Stimulated activated effector memory CD8-positive, alpha-beta T cell treated with anti-CD3 and anti-CD28 coated beads, Interleukin-12 subunit alpha, Interleukin-12 subunit beta, amount 100 ng/mL, for 72 hours (primary cell): Measurements from ENCODE around the gene VDAC1.
"Not testable (repeated sequence)": the region's sequence is repeated elsewhere in the genome, so short reads cannot be mapped to it uniquely, and the experiment has no call there.

Experiments
- ATAC-seq: fragments of 150-1000 bp; cut with Tn5 transposase; 2 replicates; pipeline ENCODE4 v1.10.0; 2021
- DNase-seq, 2 donors: peaks; one replicate each; pipeline ENCODE4 v3.0.0; 2021 to 2022; ENCODE audit warnings: low spot score in 2 of 2
- H3K27ac Mint-ChIP-seq: one replicate; pipeline ENCODE4 v1.8.0; 2022; ENCODE audit warnings: mild to moderate bottlenecking, mixed read lengths
- H3K36me3 Mint-ChIP-seq: one replicate; pipeline ENCODE4 v1.8.0; 2022; ENCODE audit warnings: mild to moderate bottlenecking, mixed read lengths
- H3K4me1 Mint-ChIP-seq: one replicate; pipeline ENCODE4 v1.8.0; 2022; ENCODE audit warnings: mixed read lengths
- H3K4me3 Mint-ChIP-seq: one replicate; pipeline ENCODE4 v1.8.0; 2022; ENCODE audit warnings: mild to moderate bottlenecking, mixed read lengths
- H3K9me3 Mint-ChIP-seq: one replicate; pipeline ENCODE4 v1.8.0; 2022; ENCODE audit warnings: mixed read lengths

Gene VDAC1

DNA sequence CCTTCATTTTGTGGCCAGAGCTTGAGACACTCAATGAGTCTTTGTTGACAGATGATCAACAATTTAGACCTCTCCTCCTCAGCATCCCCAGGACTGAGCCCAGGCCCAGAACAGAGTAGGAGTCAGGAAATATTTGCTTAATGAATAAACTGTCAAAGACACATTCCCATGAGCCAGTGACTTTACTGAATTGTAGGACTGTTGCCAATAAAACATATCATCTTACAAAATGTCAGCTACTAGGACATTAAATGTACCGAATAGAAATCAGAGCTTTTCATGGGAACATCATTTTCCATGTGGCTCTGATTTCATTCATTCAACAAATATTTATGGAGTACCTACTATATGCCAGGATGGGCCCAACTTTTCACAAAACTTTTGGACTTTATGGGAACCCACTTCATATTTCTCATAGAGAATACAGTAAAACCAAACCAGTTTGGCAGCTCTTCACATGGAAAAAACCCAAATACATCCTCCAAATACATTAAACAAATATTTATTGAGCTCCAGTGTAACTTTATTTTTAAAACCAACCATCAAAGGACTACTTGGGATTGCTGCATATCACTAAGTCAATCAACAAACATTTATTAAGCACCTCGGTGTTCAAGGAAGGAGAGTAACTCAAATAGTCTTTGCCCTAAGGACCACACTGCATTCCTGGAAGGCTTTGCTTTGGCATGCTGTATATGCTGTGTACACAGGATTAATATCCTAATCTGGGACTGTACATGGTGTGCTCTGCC, 11.4 kb downstream of the VDAC1 start:
- DNase-seq: no peak
- ATAC-seq: no peak
- peaks cover 51% of the 10 kb centered on the region for H3K36me3 Mint-ChIP-seq
- H3K27ac Mint-ChIP-seq: peak overlapping the region; percentile 34
- H3K9me3 Mint-ChIP-seq: no peaks in the 10 kb centered on the region
- no peak overlapping the region for H3K4me3 Mint-ChIP-seq
- H3K4me1 Mint-ChIP-seq: peaks cover 44% of the 10 kb centered on the region

DNA sequence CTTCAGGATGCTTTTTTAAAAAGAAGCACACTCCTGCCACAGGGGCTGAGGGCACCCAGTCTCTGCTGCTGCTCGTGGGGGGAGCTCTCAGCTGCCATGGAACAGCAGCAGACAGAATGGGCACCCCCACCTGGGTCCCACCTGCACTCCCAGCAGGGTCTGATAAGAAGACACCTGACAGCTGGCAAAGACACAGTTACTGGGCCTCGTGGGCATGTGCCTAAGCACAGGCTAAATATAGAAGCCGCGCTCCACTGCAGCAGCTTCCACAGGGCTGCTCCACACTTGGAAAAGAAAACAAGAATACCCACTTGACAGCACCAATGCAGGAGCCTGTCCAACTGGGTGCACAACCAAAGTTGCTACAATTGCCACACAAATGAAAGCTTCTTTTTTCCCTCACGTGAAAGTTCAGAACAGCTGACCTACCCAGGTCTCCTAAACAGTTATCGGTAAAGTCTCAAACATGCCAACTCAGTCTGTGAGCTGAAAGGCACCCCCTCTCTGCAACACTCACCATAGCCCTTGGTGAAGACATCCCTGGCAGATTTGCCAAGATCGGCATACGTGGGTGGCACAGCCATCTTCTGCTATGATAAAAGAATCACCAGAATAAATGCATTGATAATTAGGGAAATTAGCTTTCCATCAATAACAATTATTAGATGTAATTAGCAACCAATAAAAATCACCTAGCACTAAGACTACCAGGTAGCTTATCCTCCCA, 12.2 kb downstream of the VDAC1 start:
- Mint-ChIP-seq H3K4me1 (peaks cover 44% of the 10 kb centered on the region), H3K4me3 (no peak overlapping the region), H3K9me3 (no peaks in the 10 kb centered on the region), H3K36me3 (peaks cover 59% of the 10 kb centered on the region), H3K27ac (peak overlapping the region; percentile 34)
- DNase-seq: no peak
- no peak for ATAC-seq

DNA sequence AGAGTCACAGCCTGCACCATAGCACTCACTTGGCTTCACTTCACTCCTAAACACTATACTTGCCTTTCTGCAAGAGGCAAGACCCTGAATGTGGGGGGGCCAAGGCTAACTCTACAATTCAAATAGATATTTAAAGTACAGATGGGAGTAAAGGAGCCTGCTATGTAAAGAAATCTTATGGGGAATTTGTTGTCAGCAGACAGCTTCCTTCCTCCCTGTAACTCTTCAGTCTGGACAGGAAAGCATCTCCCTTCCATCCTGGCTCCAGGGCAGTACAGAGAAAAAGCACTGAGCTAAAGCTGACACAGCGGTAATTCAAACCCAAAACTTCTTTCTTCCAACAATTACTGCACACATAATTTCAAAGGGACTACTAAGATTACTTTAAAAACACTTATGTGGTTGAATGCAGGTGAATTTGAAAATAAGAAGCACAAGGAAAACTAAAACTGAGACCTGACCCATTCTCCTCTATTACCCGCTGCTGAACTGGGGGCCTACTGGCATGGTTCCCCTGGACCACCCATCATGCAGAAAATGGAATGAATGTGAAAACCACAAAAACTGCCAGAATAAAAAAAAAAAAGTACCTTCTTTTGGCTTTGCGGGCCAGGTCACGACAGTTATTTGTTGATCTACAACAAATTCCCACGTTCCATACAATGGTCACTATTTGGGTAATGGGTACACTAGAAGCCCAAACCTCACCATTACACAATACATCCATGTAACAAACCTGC, 13.4 kb downstream of the VDAC1 start:
- H3K36me3 Mint-ChIP-seq: peaks cover 71% of the 10 kb centered on the region
- H3K9me3 Mint-ChIP-seq: no peaks in the 10 kb centered on the region
- H3K4me1 Mint-ChIP-seq: peaks cover 36% of the 10 kb centered on the region
- no peak overlapping the region for H3K27ac Mint-ChIP-seq
- DNase-seq (no peak), ATAC-seq (no peak)
- H3K4me3 Mint-ChIP-seq: no peak overlapping the region

DNA sequence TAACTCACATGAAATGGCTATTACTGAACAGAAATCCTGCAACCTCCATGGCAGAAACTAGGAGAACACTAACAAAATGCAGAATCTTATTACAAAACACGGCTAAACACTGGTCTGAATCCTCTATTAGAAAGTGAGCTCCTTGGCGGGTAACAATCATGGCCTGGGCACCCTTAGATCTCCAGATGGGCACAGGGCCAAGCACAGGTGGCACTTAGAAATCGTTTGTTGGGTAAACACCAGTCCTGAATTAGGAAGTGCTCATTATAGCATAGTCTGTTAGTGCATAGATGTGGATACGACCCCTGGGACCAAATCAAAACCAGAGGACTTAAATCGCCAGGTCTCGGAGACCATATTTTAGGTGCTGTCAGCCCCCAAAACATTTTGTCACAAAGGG, 14.4 kb downstream of the VDAC1 start:
- Mint-ChIP-seq H3K4me1 (peaks cover 26% of the 10 kb centered on the region), H3K27ac (no peak overlapping the region), H3K9me3 (no peaks in the 10 kb centered on the region), H3K36me3 (peaks cover 80% of the 10 kb centered on the region), H3K4me3 (no peak overlapping the region)
- DNase-seq (no peak), ATAC-seq (no peak)

DNA sequence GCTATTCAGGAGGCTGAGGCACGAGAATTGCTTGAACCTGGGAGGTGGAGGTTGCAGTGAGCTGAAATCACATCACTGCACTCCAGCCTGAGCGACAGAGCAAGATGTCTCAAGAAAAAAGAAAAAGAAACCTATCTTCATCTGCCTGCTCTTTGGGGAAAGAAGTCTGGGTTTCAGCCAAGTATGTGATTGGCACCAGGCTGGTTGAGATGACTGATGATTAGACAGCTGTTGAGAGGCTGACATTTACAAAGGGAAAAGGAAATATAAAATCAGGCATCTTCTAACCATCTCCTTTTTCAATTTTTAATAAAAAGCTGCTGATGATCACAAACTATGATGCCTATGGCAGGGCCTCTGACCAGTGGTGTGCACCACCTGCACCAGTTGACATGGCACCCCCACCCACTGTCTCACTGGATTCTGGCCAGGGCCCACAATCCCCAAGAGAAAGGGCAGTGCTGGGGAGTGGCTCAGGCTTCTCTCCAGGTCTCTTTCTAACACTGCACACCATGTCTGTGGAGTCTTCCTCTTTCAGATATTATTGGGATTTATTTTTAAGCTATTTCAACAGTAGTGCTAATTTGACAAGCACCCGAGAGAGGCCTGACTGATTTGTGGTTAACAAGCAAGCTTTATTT, 19.1 kb downstream of the VDAC1 start:
- Mint-ChIP-seq H3K36me3 (peaks cover 100% of the 10 kb centered on the region), H3K4me1 (peaks cover 6% of the 10 kb centered on the region), H3K4me3 (no peak overlapping the region), H3K27ac (peak overlapping the region; percentile 6), H3K9me3 (no peaks in the 10 kb centered on the region)
- ATAC-seq (no peak), DNase-seq (no peak)

DNA sequence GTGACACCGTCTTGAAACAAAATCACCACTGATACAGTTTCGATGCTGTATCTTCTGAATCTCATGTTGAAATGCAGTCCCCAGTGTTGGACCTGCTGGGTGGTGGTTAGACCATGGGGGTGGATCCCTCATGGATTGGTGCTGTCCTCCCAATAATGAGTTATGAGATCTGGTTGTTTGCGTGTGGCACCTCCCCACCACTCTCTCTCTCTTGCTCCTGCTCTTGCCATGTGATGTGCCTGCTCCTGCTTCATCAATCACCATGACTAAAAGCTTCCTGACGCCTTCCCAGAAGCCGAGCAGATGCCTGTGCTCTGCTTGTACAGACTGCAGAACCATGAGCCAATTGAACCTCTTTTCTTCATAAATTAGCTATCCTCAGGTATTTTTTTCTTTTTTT, 21.1 kb downstream of the VDAC1 start:
- Mint-ChIP-seq H3K27ac (peak overlapping the region; percentile 71), H3K4me3 (no peak overlapping the region), H3K36me3 (peaks cover 100% of the 10 kb centered on the region)

DNA sequence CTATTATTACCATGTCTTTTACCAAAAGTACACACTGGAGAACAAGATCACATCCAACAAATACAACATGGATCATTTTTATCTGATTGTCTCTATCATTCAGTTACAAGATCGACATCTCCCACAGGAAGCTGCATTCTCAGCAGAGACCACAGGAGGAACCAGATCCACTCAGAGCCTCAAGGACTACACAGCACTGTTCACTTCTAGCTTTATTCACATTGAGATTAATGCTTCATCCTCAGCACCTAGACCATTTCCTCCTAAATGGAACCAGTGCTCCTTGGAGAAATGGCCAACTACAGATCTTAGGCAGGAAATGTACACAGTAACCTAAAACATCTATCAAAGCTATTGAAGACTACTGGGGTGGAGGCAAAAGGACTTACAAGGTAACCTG, 23.1 kb downstream of the VDAC1 start:
- Mint-ChIP-seq H3K4me3 (no peak overlapping the region), H3K9me3 (no peaks in the 10 kb centered on the region), H3K36me3 (peaks cover 100% of the 10 kb centered on the region), H3K4me1 (peaks cover 20% of the 10 kb centered on the region), H3K27ac (no peak overlapping the region)
- DNase-seq (no peak), ATAC-seq (no peak)

More for the DNA sequence above, 21.1 kb downstream of the VDAC1 start:
- H3K4me1 Mint-ChIP-seq: peaks cover 6% of the 10 kb centered on the region
- no peaks in the 10 kb centered on the region for H3K9me3 Mint-ChIP-seq
- no peak for ATAC-seq
- no peak for DNase-seq

DNA sequence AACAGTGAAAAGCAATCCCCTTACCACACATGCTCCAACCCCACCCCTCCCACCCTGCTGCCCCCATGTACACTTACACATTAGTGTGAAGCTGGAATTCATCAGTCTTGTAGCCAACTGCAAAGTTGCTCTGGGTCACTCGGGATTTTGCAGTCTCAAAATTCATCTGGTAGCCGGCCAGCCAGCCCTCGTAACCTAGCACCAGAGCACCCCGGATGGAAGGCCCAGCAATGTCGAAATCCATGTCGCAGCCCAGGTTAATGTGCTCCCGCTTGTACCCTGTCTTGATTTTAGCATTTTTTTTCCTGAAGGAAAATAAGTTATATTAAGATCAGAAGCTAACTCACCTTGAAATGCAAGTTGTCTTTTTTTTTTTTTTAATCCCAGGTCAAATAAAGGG, 24.1 kb downstream of the VDAC1 start:
- no peak overlapping the region for H3K27ac Mint-ChIP-seq
- H3K9me3 Mint-ChIP-seq: no peaks in the 10 kb centered on the region
- H3K4me3 Mint-ChIP-seq: no peak overlapping the region
- H3K4me1 Mint-ChIP-seq: peaks cover 20% of the 10 kb centered on the region
- ATAC-seq (no peak), DNase-seq (no peak)
- peaks cover 100% of the 10 kb centered on the region for H3K36me3 Mint-ChIP-seq

DNA sequence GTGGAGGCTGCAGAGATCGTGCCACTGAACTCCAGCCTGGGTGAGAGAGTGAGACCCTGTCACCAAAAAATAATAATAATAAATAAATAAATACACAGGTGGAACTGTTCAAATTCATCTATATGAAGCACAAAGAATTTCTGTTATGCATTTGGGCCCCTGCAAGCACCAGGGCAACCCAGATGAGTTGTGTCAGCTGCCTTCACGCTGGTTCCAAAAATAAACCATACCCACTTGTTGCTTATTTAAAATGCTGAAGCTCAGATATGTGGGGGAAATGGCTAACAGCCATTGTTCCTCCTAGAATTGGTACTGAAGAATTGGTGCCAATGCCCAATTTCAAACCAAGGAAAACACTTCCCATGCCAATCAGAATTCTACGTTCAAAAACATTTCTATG, 25.8 kb downstream of the VDAC1 start:
- DNase-seq (no peak), ATAC-seq (no peak)
- Mint-ChIP-seq H3K36me3 (peaks cover 100% of the 10 kb centered on the region), H3K4me1 (peaks cover 18% of the 10 kb centered on the region), H3K4me3 (no peak overlapping the region), H3K9me3 (no peaks in the 10 kb centered on the region), H3K27ac (no peak overlapping the region)

DNA sequence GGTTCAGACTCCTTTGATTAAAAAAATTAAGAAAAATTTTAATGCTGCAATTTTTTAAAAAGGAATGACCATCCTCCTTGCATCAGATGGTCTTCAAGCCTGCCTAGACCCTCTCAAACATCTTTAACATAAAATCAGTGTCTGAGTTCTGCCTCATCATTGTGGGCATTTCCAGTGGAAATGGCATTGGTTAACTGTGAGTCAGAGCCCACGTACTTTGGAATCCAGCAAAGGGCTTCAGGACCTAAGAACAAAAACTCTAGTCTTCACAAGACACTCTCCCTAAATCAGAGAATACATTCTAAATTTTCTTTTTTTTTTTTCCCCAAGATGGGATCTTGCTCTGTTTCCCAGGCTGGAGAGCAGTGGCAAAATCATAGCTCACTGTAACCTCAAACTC, 26.9 kb downstream of the VDAC1 start:
- Mint-ChIP-seq H3K4me1 (peaks cover 14% of the 10 kb centered on the region), H3K9me3 (no peaks in the 10 kb centered on the region), H3K36me3 (peaks cover 100% of the 10 kb centered on the region), H3K27ac (peak overlapping the region; percentile 86), H3K4me3 (no peak overlapping the region)
- DNase-seq: no peak
- ATAC-seq: no peak

DNA sequence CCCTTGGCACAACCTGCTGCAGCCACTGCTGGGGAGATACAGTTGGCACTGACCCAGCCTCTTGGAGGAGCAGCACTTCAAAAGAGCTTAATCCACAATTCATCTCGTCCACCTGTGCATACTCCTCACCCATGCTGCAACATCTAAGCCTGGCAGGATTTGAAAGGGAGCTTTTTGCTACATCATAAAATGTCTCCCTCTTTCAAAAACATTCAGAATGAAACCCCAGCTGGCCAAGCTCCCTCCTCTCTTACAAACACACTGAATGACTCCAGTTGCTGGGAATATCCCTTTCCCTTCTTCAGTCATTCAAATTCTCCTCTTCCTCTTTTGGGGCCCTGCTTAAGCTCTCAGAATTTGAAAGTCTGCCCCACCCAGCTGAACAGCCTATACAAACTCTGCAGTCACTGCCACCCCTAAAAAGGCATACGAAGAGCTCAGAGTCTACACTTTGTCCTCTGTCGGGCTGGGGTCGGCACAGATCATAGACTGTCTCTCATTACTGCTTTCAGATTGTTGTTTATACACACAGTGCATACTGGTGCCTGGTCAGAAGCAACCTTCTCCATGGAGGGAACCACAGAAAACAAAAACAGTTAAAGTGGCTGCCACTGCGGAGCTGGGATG, 27.5 kb downstream of the VDAC1 start:
- Mint-ChIP-seq H3K36me3 (peaks cover 100% of the 10 kb centered on the region), H3K4me3 (no peak overlapping the region), H3K9me3 (no peaks in the 10 kb centered on the region), H3K27ac (peak overlapping the region; percentile 86), H3K4me1 (peaks cover 14% of the 10 kb centered on the region)
- DNase-seq (no peak), ATAC-seq (peak; percentile 52)

DNA sequence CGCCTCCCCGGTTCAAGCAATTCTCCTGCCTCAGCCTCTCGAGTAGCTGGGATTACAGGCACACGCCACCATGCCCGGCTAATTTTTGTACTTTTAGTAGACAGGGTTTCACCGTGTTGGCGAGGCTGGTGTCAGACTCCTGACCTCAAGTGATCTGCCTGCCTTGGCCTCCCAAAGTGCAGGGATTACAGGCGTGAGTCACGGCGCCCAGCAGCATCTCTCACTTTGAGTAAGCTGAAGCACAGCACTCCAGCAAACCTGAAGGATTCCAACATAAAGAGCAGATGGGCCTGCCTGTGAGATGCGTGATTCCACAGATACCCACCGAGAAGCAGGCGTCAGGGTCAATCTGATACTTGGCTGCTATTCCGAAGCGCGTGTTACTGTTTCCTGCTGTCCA, 29.2 kb downstream of the VDAC1 start:
- peak; percentile 31 for ATAC-seq
- not testable (repeated sequence) for H3K9me3 Mint-ChIP-seq, DNase-seq, H3K4me3 Mint-ChIP-seq
- Mint-ChIP-seq H3K36me3 (peaks cover 100% of the 10 kb centered on the region), H3K4me1 (peaks cover 14% of the 10 kb centered on the region), H3K27ac (peak overlapping the region; percentile 54)

DNA sequence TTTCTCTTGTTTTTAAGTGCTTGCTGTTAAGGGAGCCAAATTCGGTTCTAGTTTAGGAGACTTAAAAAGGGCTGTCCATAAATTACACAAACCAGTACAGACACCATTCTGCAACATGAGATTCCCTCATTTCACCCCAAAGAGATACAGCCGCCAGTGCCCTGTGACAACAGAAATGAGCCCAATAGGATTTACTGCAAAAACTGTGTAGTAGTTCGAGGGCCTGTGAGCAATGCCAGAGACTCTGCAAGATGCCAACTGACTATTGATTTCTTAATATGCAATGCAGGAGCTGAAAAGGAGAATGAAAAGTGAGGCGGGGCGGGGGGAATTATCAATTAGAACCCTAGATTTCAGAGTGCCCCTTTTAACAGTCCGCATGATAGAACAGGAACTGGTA, 30.6 kb downstream of the VDAC1 start:
- no peak overlapping the region for H3K4me3 Mint-ChIP-seq
- peaks cover 97% of the 10 kb centered on the region for H3K36me3 Mint-ChIP-seq
- peaks cover 23% of the 10 kb centered on the region for H3K4me1 Mint-ChIP-seq
- peak overlapping the region; percentile 37 for H3K27ac Mint-ChIP-seq
- H3K9me3 Mint-ChIP-seq: no peaks in the 10 kb centered on the region
- ATAC-seq (no peak), DNase-seq (no peak)

DNA sequence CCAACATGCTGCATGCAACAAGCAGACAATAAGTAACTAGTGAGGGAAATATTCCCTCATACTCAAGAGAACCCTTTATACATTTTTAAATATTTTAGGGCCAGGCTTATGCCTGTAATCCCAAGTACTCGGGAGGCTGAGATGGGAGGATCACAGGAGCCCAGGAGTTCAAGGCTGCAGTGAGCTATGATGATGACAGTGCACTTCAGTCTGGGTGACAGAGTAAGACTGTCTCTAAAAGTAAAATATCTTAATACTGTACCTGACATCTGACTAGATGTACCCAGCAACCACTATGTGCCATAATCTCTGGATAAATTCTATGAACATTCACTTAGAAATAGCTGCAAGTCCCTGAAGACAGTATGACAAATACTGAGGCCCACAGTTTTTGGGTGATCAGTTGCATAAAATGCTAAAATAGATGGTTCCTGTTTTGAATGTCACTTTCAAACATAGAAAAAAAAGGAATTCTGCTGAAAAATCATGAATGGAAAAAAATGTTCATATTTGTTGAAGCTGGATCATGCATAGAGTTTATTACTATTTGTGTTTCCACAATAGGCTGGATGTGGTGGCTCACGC, 34.4 kb downstream of the VDAC1 start:
- Mint-ChIP-seq H3K9me3 (no peaks in the 10 kb centered on the region), H3K4me3 (peak overlapping the region; percentile 99), H3K4me1 (peaks cover 28% of the 10 kb centered on the region), H3K27ac (peak overlapping the region; percentile 99), H3K36me3 (peaks cover 78% of the 10 kb centered on the region)
- DNase-seq (no peak), ATAC-seq (no peak)
